HepG2 (cell line): ENCODE results near the gene CACNA2D3. TPM values are rescaled to one million over a fixed set of nuclear protein-coding genes. Genes with fewer than 3 reads are reported as not detected.

Source experiments
- ATAC-seq: fragments of 200-7000 bp; cut with Tn5 transposase; 3 replicates; pipeline ENCODE4 v1.9.1; 2020; ENCODE audit warnings: mild to moderate bottlenecking, moderate library complexity
- BruUV-seq: library from RNA; stranded (reverse); fragments of 400-500 nt; replicated peaks from 2 replicates; lab custom pipeline; 2021; lab: Mats Ljungman, UMichigan
- CTCF ChIA-PET: fragments of 300-600 bp; formaldehyde crosslinking; extraction: SDS; loops from one replicate; lab custom pipeline; 2021; ENCODE audit warnings: low total read pairs, inconsistent platforms, low intra/inter-chr PET ratio; lab: Yijun Ruan, JAX
- POLR2A ChIA-PET: fragments of 350-600 bp; sonication (Branson Sonifier 250); formaldehyde crosslinking; loops from one replicate; lab custom pipeline; 2020; ENCODE audit warnings: antibody characterized with exemption, inconsistent platforms; lab: Yijun Ruan, JAX
- DNase-seq: peaks from one replicate; pipeline ENCODE4 v3.0.0-alpha.2; 2015; ENCODE audit warnings: low spot score
- FAIRE-seq: peaks from 3 replicates; lab custom pipeline; 2011; peaks lifted over from hg19 to GRCh38; lab: Jason Lieb, UNC
- H2AFZ ChIP-seq: one replicate; pipeline ENCODE4 v1.6.1; 2011; ENCODE audit warnings: low read length, inconsistent platforms
- H3K27ac ChIP-seq: fragments of 300-600 bp; 3 replicates; pipeline ENCODE4 v1.8.0; 2011; ENCODE audit warnings: mixed run types, mild to moderate bottlenecking, mixed read lengths, low read length, inconsistent platforms; ENCODE audit not compliant: insufficient read depth; ENCODE audit errors: extremely low read length
- H3K27me3 ChIP-seq, 2 experiments: fragments of 200-600 bp in 1 of 2; 2 replicates in 1 of 2; 3 replicates in 1 of 2; pipeline versions ENCODE4 v1.6.0 to v1.8.0; 2011; ENCODE audit warnings: low read length in 2 of 2, mild to moderate bottlenecking in 2 of 2, moderate library complexity in 2 of 2, inconsistent platforms in 1 of 2; ENCODE audit not compliant: insufficient read depth in 2 of 2, control insufficient read depth in 1 of 2
- H3K36me3 ChIP-seq, 2 experiments: fragments of 200-600 bp in 1 of 2; replicated peaks in 1 of 2; 2 replicates in 1 of 2; 3 replicates in 1 of 2; pipeline versions ENCODE4 v1.5.1 to v1.8.0; 2011; ENCODE audit warnings: low read length in 2 of 2, inconsistent platforms in 1 of 2; ENCODE audit not compliant: insufficient read depth in 2 of 2, control insufficient read depth in 1 of 2
- H3K4me1 ChIP-seq: 2 replicates; pipeline ENCODE4 v1.5.1; 2012; ENCODE audit warnings: low read length, inconsistent platforms; ENCODE audit not compliant: insufficient read depth
- H3K4me2 ChIP-seq: 2 replicates; pipeline ENCODE4 v1.6.0; 2011; ENCODE audit warnings: low read depth, low read length, inconsistent platforms
- H3K4me3 ChIP-seq, 3 experiments: fragments of 200-600 bp in 1 of 3; sonication (generic), shearing (Covaris generic) in 1 of 3; replicated peaks in 1 of 3; 2 replicates each; pipeline ENCODE4 v1.5.1; 2011 to 2016; ENCODE audit warnings: low read length in 3 of 3, inconsistent platforms in 2 of 3, low read depth in 2 of 3, mild to moderate bottlenecking in 2 of 3, control low read depth in 1 of 3, mixed read lengths in 1 of 3; ENCODE audit not compliant: insufficient read depth in 1 of 3
- H3K79me2 ChIP-seq: one replicate; pipeline ENCODE4 v1.6.1; 2011; ENCODE audit warnings: low read length, inconsistent platforms; ENCODE audit not compliant: insufficient read depth
- H3K9ac ChIP-seq: 2 replicates; pipeline ENCODE4 v1.6.0; 2011; ENCODE audit warnings: mild to moderate bottlenecking, low read depth, low read length, inconsistent platforms; ENCODE audit not compliant: insufficient read depth
- H3K9me3 ChIP-seq: 2 replicates; pipeline ENCODE4 v1.5.1; 2012; ENCODE audit warnings: mild to moderate bottlenecking, low read length
- H4K20me1 ChIP-seq: 2 replicates; pipeline ENCODE4 v1.6.0; 2011; ENCODE audit warnings: inconsistent platforms, mild to moderate bottlenecking, low read length, moderate library complexity; ENCODE audit not compliant: insufficient read depth
- ESRRA ChIP-seq: sonication (generic); formaldehyde crosslinking; IDR thresholded peaks from 2 replicates; pipeline ENCODE4 v1.5.1; 2020; ENCODE audit warnings: mild to moderate bottlenecking, low read depth, missing genetic modification reagents
- FOSL1 ChIP-seq: sonication (generic); formaldehyde crosslinking; IDR thresholded peaks from 2 replicates; pipeline ENCODE4 v1.9.0; 2021; ENCODE audit warnings: missing genetic modification reagents, borderline replicate concordance
- FOXJ3 ChIP-seq: sonication (generic); formaldehyde crosslinking; IDR thresholded peaks from 2 replicates; pipeline ENCODE4 v1.4.0; 2020; ENCODE audit warnings: missing genetic modification reagents, mild to moderate bottlenecking, borderline replicate concordance
- FOXO4 ChIP-seq: sonication (generic); formaldehyde crosslinking; conservative IDR thresholded peaks from 2 replicates; pipeline ENCODE4 v1.8.1; 2023; ENCODE audit warnings: missing genetic modification reagents
- MAFF ChIP-seq: IDR thresholded peaks from 2 replicates; pipeline ENCODE4 v1.6.1; 2011; ENCODE audit warnings: low read depth, low read length, improper control_type of control experiment
- MAFG ChIP-seq: sonication (generic); formaldehyde crosslinking; IDR thresholded peaks from 2 replicates; pipeline ENCODE4 v1.5.1; 2020; ENCODE audit warnings: mild to moderate bottlenecking, missing genetic modification reagents
- MAFK ChIP-seq, 2 experiments: IDR thresholded peaks in 1 of 2; conservative IDR thresholded peaks in 1 of 2; 2 replicates each; pipeline ENCODE4 v1.6.1; 2011; ENCODE audit warnings: improper control_type of control experiment in 2 of 2, low read length in 2 of 2
- MXI1 ChIP-seq: IDR thresholded peaks from 3 replicates; pipeline ENCODE4 v1.6.1; 2012; ENCODE audit warnings: low read depth, low read length, inconsistent platforms, borderline replicate concordance
- NFIB ChIP-seq: sonication (generic); formaldehyde crosslinking; IDR thresholded peaks from 2 replicates; pipeline ENCODE4 v1.9.0; 2021; ENCODE audit warnings: missing genetic modification reagents, mild to moderate bottlenecking, borderline replicate concordance
- PPARG ChIP-seq: conservative IDR thresholded peaks from 2 replicates; pipeline ENCODE4 v1.6.1; 2016; ENCODE audit warnings: missing biosample characterization, missing genetic modification reagents
- SNAPC5 ChIP-seq: sonication (generic); formaldehyde crosslinking; IDR thresholded peaks from 2 replicates; pipeline ENCODE4 v1.8.1; 2023; ENCODE audit warnings: mild to moderate bottlenecking, missing genetic modification reagents, borderline replicate concordance
- SRY ChIP-seq: sonication (generic); formaldehyde crosslinking; IDR thresholded peaks from 2 replicates; pipeline ENCODE4 v1.8.0; 2022; ENCODE audit warnings: mild to moderate bottlenecking, missing genetic modification reagents
- ZBTB20 ChIP-seq: sonication (generic); formaldehyde crosslinking; IDR thresholded peaks from 2 replicates; pipeline ENCODE4 v1.8.1; 2023; ENCODE audit warnings: missing genetic modification reagents, low read depth, mild to moderate bottlenecking, borderline replicate concordance
- ZC3H13 ChIP-seq: sonication (generic); formaldehyde crosslinking; IDR thresholded peaks from 2 replicates; pipeline ENCODE4 v1.8.1; 2023; ENCODE audit warnings: mild to moderate bottlenecking, missing genetic modification reagents, moderate library complexity
- ZNF382 ChIP-seq: sonication (generic); formaldehyde crosslinking; IDR thresholded peaks from 2 replicates; pipeline ENCODE4 v1.5.0; 2020; ENCODE audit warnings: missing genetic modification reagents, mild to moderate bottlenecking, borderline replicate concordance
- ZNF576 ChIP-seq: sonication (generic); formaldehyde crosslinking; IDR thresholded peaks from 2 replicates; pipeline ENCODE4 v1.4.0; 2020; ENCODE audit warnings: mild to moderate bottlenecking, missing genetic modification reagents
- ZNF710 ChIP-seq: sonication (generic); formaldehyde crosslinking; IDR thresholded peaks from 2 replicates; pipeline ENCODE4 v1.5.0; 2020; ENCODE audit warnings: mild to moderate bottlenecking, missing genetic modification reagents, borderline replicate concordance
- in situ Hi-C: cut with HindIII; loops from 2 replicates; pipeline ENCODE4 v1.10.0; 2017; ENCODE audit warnings: low pct_unique_long_range_greater_than_20kb; ENCODE audit not compliant: extremely low pct_ligation_motif_present
- intact Hi-C: fragments of 100-400 bp; cut with micrococcal nuclease; formaldehyde crosslinking; loops from one replicate; pipeline ENCODE4 v1.10.0; 2022; ENCODE audit not compliant: unreplicated experiment
- polyA plus RNA-seq, 8 experiments: library from polyadenylated mRNA; depleted of rRNA in 3 of 8; stranded (reverse) in 7 of 8; unstranded in 1 of 8; fragments of >200 nt; fragmentation: Illumina TruSeq in 4 of 8; extraction: Trizol in 4 of 8; gene quantifications; 2 replicates each; pipeline versions ENCODE4 v1.2.1 to v1.2.3, GENCODE V29; 2011 to 2016; ENCODE audit warnings: low read depth in 4 of 8, missing spikeins in 1 of 8, mixed read lengths in 1 of 8; ENCODE audit not compliant: insufficient read depth in 1 of 8
- total RNA-seq, 5 experiments: library from RNA; depleted of rRNA; stranded (reverse); fragments of >200 nt; fragmentation: Illumina TruSeq; extraction: Trizol; gene quantifications; 2 replicates each; pipeline ENCODE4 v1.2.3, GENCODE V29; 2016; ENCODE audit warnings: low read depth in 1 of 5
- TF ChIP-seq, protein P1 (sequence below): sonication (generic); formaldehyde crosslinking; conservative IDR thresholded peaks from 2 replicates; pipeline ENCODE4 v1.4.0; 2020; ENCODE audit warnings: missing genetic modification reagents

The CACNA2D3 gene
- total and polyA plus RNA-seq, 2 of the 13 experiments (the other 11 are each of a cell fraction or from before 2014, with no cell fraction given) = not detected

DNA sequence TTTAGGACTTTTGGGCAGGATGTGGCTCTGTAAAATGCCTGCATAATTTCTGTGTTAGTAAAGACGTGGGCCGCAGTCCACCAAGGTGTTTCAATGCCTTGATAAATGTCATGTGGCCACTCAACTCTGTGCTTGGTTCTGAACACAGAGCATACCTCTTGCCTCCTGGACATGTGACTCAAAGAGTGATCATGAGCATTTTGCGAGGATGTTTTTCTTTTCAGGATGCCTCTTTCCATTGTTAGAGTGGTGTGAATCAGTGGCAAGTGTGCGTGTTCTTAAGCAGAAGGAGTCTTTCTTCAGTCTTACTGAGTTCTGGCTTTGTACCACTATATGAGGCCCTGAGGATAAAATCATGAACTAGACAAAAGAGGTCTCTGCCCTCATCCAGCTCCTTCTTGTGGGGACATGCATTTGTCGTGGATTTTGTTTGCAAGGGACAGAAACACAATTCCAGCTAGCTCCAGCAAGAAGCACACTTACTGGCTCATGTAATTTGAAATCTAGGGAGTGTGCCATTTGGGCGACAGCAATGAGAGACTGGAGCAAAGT is 442.1 kb downstream of the CACNA2D3 start (continued):
- TF ChIP-seq ZNF710 (CRISPR knock-in tag) = no peak
- TF ChIP-seq ZC3H13 (CRISPR knock-in tag) = no peak
- no peak for TF ChIP-seq NFIB (CRISPR knock-in tag)
- no peak for TF ChIP-seq MXI1
- TF ChIP-seq ZBTB20 (CRISPR knock-in tag) = no peak

GRCh38 chr3:54565956-54566355 is 443.6 kb downstream of the CACNA2D3 start:
- no peak overlapping the region for H2AFZ ChIP-seq
- H3K9me3 ChIP-seq = no peaks in the 10 kb centered on the region
- TF ChIP-seq MAFF (peak; percentile 53), FOSL1 (CRISPR knock-in tag) (no peak), ZBTB20 (CRISPR knock-in tag) (no peak), MAFG (CRISPR knock-in tag) (no peak), MAFK (conservative IDR thresholded peaks at IDR 0.05 in 1 of 2, IDR thresholded peaks at IDR 0.05 in 1 of 2; ENCODE audit: low read length in 2 of 2) (peak; percentile 43 to 75; a peak in 3 of 4 replicates), ESRRA (CRISPR knock-in tag) (no peak), ZNF382 (CRISPR knock-in tag) (no peak), FOXJ3 (no peak), PPARG (no peak), SNAPC5 (CRISPR knock-in tag) (no peak), FOXO4 (no peak), ZNF576 (no peak), SRY (CRISPR knock-in tag) (no peak)
- TF ChIP-seq, protein P1, sequence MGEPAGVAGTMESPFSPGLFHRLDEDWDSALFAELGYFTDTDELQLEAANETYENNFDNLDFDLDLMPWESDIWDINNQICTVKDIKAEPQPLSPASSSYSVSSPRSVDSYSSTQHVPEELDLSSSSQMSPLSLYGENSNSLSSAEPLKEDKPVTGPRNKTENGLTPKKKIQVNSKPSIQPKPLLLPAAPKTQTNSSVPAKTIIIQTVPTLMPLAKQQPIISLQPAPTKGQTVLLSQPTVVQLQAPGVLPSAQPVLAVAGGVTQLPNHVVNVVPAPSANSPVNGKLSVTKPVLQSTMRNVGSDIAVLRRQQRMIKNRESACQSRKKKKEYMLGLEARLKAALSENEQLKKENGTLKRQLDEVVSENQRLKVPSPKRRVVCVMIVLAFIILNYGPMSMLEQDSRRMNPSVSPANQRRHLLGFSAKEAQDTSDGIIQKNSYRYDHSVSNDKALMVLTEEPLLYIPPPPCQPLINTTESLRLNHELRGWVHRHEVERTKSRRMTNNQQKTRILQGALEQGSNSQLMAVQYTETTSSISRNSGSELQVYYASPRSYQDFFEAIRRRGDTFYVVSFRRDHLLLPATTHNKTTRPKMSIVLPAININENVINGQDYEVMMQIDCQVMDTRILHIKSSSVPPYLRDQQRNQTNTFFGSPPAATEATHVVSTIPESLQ (CRISPR knock-in tag) = no peak
- H3K9ac ChIP-seq = no peak overlapping the region
- DNase-seq (no peak), FAIRE-seq (no peak), ATAC-seq (no peak)
- intact Hi-C loops = no loop called here
- H4K20me1 ChIP-seq = no peaks in the 10 kb centered on the region
- no peak overlapping the region for H3K27ac ChIP-seq
- no peak overlapping the region for H3K4me3 ChIP-seq
- ChIA-PET CTCF (no interaction called here), POLR2A (no interaction called here)
- H3K36me3 ChIP-seq = no peaks in the 10 kb centered on the region
- no peaks in the 10 kb centered on the region; a peak in 1 of 5 replicates for H3K27me3 ChIP-seq
- H3K4me1 ChIP-seq = no peaks in the 10 kb centered on the region
- in situ Hi-C loops = no loop called here
- no peaks in the 10 kb centered on the region for H3K79me2 ChIP-seq
- H3K4me2 ChIP-seq = no peak overlapping the region
- no TSS peak for BruUV-seq
